AG04450 (cell line): Measurements from ENCODE around the gene FAIM2. TPM values are rescaled to one million over a fixed set of nuclear protein-coding genes. Genes with fewer than 3 reads are reported as not detected.

Experiments
- CTCF ChIA-PET: fragments of 300-600, 350-600 bp; formaldehyde crosslinking; extraction: SDS; loops from one replicate; lab custom pipeline; 2022; ENCODE audit warnings: antibody characterized with exemption, inconsistent platforms; lab: Charles Lee
- POLR2A ChIA-PET: fragments of 350-600 bp; formaldehyde crosslinking; extraction: SDS; loops from one replicate; lab custom pipeline; 2021; ENCODE audit warnings: antibody characterized with exemption, inconsistent platforms; lab: Yijun Ruan, JAX
- DNase-seq: peaks from one replicate; pipeline ENCODE4 v3.0.0-alpha.2; 2011; ENCODE audit warnings: low read depth, low spot score
- H3K27ac ChIP-seq: one replicate; pipeline ENCODE4 v1.5.1; 2012; ENCODE audit warnings: low read depth, low read length, control low read depth
- H3K27me3 ChIP-seq: one replicate; pipeline ENCODE4 v1.6.0; 2012; ENCODE audit warnings: low read length; ENCODE audit not compliant: control insufficient read depth, insufficient read depth
- H3K4me3 ChIP-seq: 2 replicates; pipeline ENCODE4 v1.5.1; 2011; ENCODE audit warnings: mild to moderate bottlenecking, low read depth, low read length, control low read depth
- H3K9me3 ChIP-seq: 2 replicates; pipeline ENCODE4 v1.5.1; 2012; ENCODE audit warnings: low read length; ENCODE audit not compliant: control insufficient read depth, insufficient read depth
- polyA plus RNA-seq: library from polyadenylated mRNA; depleted of rRNA; stranded (reverse); fragments of >200 nt; gene quantifications from 2 replicates; pipeline ENCODE4 v1.2.3, GENCODE V29; 2011
- TF ChIP-seq, protein P1 (sequence below): IDR thresholded peaks from 2 replicates; pipeline ENCODE4 v1.5.1; 2011; ENCODE audit warnings: low read depth, low read length, control low read depth, inconsistent platforms

Gene FAIM2
- polyA plus RNA-seq, 1 experiment: 5.9 TPM

DNA sequence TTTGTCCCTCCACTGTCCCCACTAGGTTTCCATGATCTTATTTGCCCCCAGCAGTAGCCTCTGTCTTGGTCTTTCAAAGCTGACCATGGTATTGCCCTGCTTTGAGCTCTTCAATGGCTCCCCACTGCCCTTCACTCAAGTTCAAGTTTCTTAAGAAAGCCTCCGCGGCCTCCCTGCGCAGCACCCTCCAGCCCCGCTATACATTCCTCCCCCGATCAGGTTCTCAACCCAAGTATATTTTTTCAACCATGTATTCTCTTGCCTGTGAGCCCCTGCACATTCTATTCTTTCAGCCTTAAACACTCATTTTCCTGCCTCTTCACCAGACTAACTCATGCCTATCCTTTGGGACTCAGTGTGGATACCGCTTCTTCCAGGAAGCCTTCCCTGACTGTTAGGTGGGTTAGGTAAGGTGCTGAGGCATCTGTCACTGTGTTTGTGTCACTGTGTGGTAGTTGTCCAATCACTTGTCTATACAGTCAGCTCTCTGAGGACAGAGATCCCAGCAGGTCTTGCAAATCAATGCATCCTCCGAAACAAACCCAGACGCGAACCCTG, 4.3 kb downstream of the FAIM2 start:
- ChIA-PET POLR2A (no interaction called here), CTCF (no interaction called here)

DNA sequence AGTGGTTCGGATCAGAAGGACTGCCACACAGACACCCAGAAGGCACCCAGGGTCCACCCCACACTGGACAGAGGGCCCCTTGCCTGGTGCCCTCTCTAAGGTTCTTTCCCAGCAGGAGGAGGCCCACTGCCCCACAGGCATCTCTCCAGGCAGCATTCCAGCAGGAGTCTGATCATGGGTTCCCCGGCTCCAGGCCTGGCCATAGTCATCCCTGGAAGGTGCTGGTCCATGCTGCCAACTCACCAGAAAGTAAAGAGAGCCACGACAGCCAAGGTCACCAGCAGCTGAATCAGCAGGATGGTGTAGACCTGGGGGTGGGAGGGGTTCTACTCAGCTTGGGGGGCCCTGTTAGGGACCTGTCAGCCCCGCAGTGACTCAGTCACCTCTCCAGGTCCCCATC, 6.4 kb downstream of the FAIM2 start:
- no peak overlapping the region for H3K4me3 ChIP-seq
- CTCF ChIA-PET: no interaction called here
- no peaks in the 10 kb centered on the region for H3K9me3 ChIP-seq
- DNase-seq: no peak
- peaks cover 24% of the 10 kb centered on the region for H3K27me3 ChIP-seq
- no peak overlapping the region for H3K27ac ChIP-seq
- POLR2A ChIA-PET: interaction anchor here (0.5 kb wide), 1 partner anchor 250 kb away, joined by 7 read pairs; no protein-coding TSS in a partner anchor
- TF ChIP-seq, protein P1, sequence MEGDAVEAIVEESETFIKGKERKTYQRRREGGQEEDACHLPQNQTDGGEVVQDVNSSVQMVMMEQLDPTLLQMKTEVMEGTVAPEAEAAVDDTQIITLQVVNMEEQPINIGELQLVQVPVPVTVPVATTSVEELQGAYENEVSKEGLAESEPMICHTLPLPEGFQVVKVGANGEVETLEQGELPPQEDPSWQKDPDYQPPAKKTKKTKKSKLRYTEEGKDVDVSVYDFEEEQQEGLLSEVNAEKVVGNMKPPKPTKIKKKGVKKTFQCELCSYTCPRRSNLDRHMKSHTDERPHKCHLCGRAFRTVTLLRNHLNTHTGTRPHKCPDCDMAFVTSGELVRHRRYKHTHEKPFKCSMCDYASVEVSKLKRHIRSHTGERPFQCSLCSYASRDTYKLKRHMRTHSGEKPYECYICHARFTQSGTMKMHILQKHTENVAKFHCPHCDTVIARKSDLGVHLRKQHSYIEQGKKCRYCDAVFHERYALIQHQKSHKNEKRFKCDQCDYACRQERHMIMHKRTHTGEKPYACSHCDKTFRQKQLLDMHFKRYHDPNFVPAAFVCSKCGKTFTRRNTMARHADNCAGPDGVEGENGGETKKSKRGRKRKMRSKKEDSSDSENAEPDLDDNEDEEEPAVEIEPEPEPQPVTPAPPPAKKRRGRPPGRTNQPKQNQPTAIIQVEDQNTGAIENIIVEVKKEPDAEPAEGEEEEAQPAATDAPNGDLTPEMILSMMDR: no peak

More for the DNA sequence above, 4.3 kb downstream of the FAIM2 start:
- Histone ChIP-seq H3K9me3 (no peaks in the 10 kb centered on the region), H3K27ac (no peak overlapping the region), H3K4me3 (no peak overlapping the region), H3K27me3 (peaks cover 14% of the 10 kb centered on the region)
- no peak for DNase-seq
- TF ChIP-seq, protein P1: no peak

DNA sequence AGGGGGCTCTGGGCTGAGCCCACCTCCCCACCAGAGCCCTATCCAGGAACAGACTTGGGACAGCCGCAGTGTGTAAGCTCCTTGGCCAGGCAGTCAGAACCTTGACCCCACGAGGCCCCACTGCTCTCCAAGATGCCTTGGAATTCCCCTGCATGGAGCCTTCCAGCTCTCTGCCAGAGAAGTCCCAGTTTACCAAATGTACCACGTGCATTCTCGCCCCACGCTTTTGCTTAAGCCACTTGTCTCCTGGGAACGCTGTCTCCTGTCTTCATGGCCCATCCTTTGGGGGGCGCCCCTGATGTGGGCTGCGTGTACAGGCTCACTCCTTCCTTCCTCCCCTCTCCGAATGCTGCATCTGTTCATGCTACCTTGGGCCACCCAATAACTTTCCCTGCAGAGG, 7.9 kb downstream of the FAIM2 start:
- POLR2A ChIA-PET: no interaction called here

DNA sequence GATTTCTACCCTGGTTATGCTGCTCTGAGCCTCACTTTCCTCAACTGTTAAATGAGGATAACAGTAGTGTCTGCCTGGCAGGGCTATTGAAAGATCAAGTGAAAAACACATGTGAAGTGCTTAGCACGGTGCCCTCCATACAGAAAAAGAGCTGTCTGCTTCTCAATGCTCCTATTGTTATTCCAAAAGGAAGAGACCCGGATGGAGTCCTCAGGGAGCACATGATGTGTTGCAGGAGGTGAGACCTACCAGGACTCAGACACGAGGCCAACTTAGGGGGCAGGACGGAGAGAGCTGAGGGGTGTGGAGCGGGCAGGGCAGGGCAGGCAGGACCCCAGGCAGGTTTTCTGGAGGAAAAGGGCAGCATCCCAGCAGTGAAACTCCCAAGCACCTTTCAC, 8.9 kb downstream of the FAIM2 start:
- ChIA-PET POLR2A (no interaction called here), CTCF (interaction anchor here (1.0 kb wide), 1 partner anchor 51 kb away, joined by 4 read pairs; no protein-coding TSS in a partner anchor)
- no peak for DNase-seq
- H3K4me3 ChIP-seq: no peak overlapping the region
- H3K27me3 ChIP-seq: peaks cover 43% of the 10 kb centered on the region
- TF ChIP-seq, protein P1: no peak
- H3K9me3 ChIP-seq: no peaks in the 10 kb centered on the region
- no peak overlapping the region for H3K27ac ChIP-seq

More for the DNA sequence above, 7.9 kb downstream of the FAIM2 start:
- Histone ChIP-seq H3K27me3 (peaks cover 38% of the 10 kb centered on the region), H3K4me3 (no peak overlapping the region), H3K27ac (no peak overlapping the region), H3K9me3 (no peaks in the 10 kb centered on the region)
- no peak for DNase-seq
- CTCF ChIA-PET: no interaction called here
- TF ChIP-seq, protein P1: no peak
